OCI-LY1 (cell line): ENCODE measurements around the gene TNRC6A.

ENCODE experiments used
- H2AFZ ChIP-seq: fragments of 200-600 bp; sonication (generic), shearing (Covaris generic); 2 replicates; pipeline ENCODE4 v1.6.0; 2014; ENCODE audit warnings: antibody characterized with exemption, mild to moderate bottlenecking, low read length
- H3F3A ChIP-seq: fragments of 200-600 bp; sonication (generic), shearing (Covaris generic); 2 replicates; pipeline ENCODE4 v1.6.0; 2014; ENCODE audit warnings: mild to moderate bottlenecking, antibody characterized with exemption, low read length, moderate library complexity; ENCODE audit not compliant: insufficient read depth
- H3K27ac ChIP-seq: fragments of 200-600 bp; sonication (generic); 2 replicates; pipeline ENCODE4 v1.5.1; 2014; ENCODE audit warnings: low read length, mixed run types, mild to moderate bottlenecking, low read depth; ENCODE audit not compliant: poor library complexity, severe bottlenecking
- H3K27me3 ChIP-seq: fragments of 200-600 bp; sonication (generic); 2 replicates; pipeline ENCODE4 v1.6.0; 2014; ENCODE audit warnings: antibody characterized with exemption, mild to moderate bottlenecking, low read length, moderate library complexity; ENCODE audit not compliant: insufficient read depth
- H3K36me3 ChIP-seq: fragments of 200-600 bp; sonication (generic); 2 replicates; pipeline ENCODE4 v1.6.1; 2014; ENCODE audit warnings: mild to moderate bottlenecking, antibody characterized with exemption, low read length, moderate library complexity, mixed read lengths; ENCODE audit not compliant: insufficient read depth
- H3K4me1 ChIP-seq: fragments of 200-600 bp; sonication (generic); 2 replicates; pipeline ENCODE4 v1.5.1; 2014; ENCODE audit warnings: mild to moderate bottlenecking, low read length, moderate library complexity; ENCODE audit not compliant: insufficient read depth, severe bottlenecking
- H3K4me2 ChIP-seq: fragments of 200-600 bp; sonication (generic), shearing (Covaris generic); 2 replicates; pipeline ENCODE4 v1.6.1; 2014; ENCODE audit warnings: low read length
- H3K4me3 ChIP-seq: fragments of 200-600 bp; sonication (generic); 2 replicates; pipeline ENCODE4 v1.5.1; 2014; ENCODE audit warnings: low read length, low read depth, mild to moderate bottlenecking, mixed read lengths; ENCODE audit not compliant: poor library complexity, severe bottlenecking
- H3K79me2 ChIP-seq: fragments of 200-600 bp; shearing (Covaris generic); 2 replicates; pipeline ENCODE4 v1.6.1; 2016; ENCODE audit warnings: mixed run types, low read length, mixed read lengths; ENCODE audit not compliant: insufficient read depth
- H3K9ac ChIP-seq: fragments of 200-600 bp; sonication (generic), shearing (Covaris generic); 2 replicates; pipeline ENCODE4 v1.6.1; 2014; ENCODE audit warnings: mild to moderate bottlenecking, low read length, mixed read lengths
- H3K9me2 ChIP-seq: fragments of 200-600 bp; sonication (generic), shearing (Covaris generic); 2 replicates; pipeline ENCODE4 v1.6.1; 2014; ENCODE audit warnings: low read depth, mild to moderate bottlenecking, low read length, mixed read lengths
- H3K9me3 ChIP-seq: fragments of 200-600 bp; shearing (Covaris generic); 2 replicates; pipeline ENCODE4 v1.6.1; 2014; ENCODE audit warnings: low read length, mixed read lengths
- H4K20me1 ChIP-seq: fragments of 200-600 bp; sonication (generic), shearing (Covaris generic); 2 replicates; pipeline ENCODE4 v1.6.0; 2016; ENCODE audit warnings: mild to moderate bottlenecking, low read length; ENCODE audit not compliant: insufficient read depth
- CTCF ChIP-seq: fragments of 200-600 bp; sonication (generic), shearing (Covaris generic); IDR thresholded peaks from 2 replicates; pipeline ENCODE4 v1.5.1; 2017; ENCODE audit warnings: mild to moderate bottlenecking, antibody characterized with exemption, low read length, moderate library complexity, mixed read lengths
- EZH2 ChIP-seq: fragments of 200-600 bp; sonication (generic), shearing (Covaris generic); IDR thresholded peaks from 2 replicates; pipeline ENCODE4 v1.8.0; 2017; ENCODE audit warnings: borderline replicate concordance, mixed run types, mild to moderate bottlenecking, antibody characterized with exemption, low read length, moderate library complexity, mixed read lengths

Gene TNRC6A

GRCh38 chr16:24789881-24790280, 60.4 kb downstream of the TNRC6A start:
- no peaks in the 10 kb centered on the region for H3K27me3 ChIP-seq
- H3K79me2 ChIP-seq, result no peaks in the 10 kb centered on the region
- H3K9ac ChIP-seq, result no peak overlapping the region
- H2AFZ ChIP-seq, result no peak overlapping the region
- no peaks in the 10 kb centered on the region for H3K9me2 ChIP-seq
- H3K4me3 ChIP-seq, result no peak overlapping the region
- H4K20me1 ChIP-seq, result no peaks in the 10 kb centered on the region
- H3F3A ChIP-seq, result no peaks in the 10 kb centered on the region
- no peaks in the 10 kb centered on the region for H3K9me3 ChIP-seq
- no peaks in the 10 kb centered on the region for H3K4me1 ChIP-seq
- peaks cover 76% of the 10 kb centered on the region for H3K36me3 ChIP-seq
- H3K4me2 ChIP-seq, result no peak overlapping the region
- no peak for TF ChIP-seq EZH2
- no peak for TF ChIP-seq CTCF
- H3K27ac ChIP-seq, result no peak overlapping the region

GRCh38 chr16:24800586-24800985, 71.1 kb downstream of the TNRC6A start:
- no peak overlapping the region for H3K9ac ChIP-seq
- H3K9me3 ChIP-seq, result no peaks in the 10 kb centered on the region
- TF ChIP-seq CTCF (peak; percentile 40), EZH2 (no peak)
- H4K20me1 ChIP-seq, result no peaks in the 10 kb centered on the region
- H3K36me3 ChIP-seq, result peaks cover 95% of the 10 kb centered on the region
- no peaks in the 10 kb centered on the region for H3K79me2 ChIP-seq
- H3K27me3 ChIP-seq, result no peaks in the 10 kb centered on the region
- H3K4me2 ChIP-seq, result no peak overlapping the region
- no peaks in the 10 kb centered on the region for H3K9me2 ChIP-seq
- H2AFZ ChIP-seq, result no peak overlapping the region
- H3K4me1 ChIP-seq, result no peaks in the 10 kb centered on the region
- H3K27ac ChIP-seq, result no peak overlapping the region
- no peaks in the 10 kb centered on the region for H3F3A ChIP-seq
- H3K4me3 ChIP-seq, result no peak overlapping the region

- Histone ChIP-seq H3K79me2 (no peaks in the 10 kb centered on the region), H3K4me3 (no peak overlapping the region), H4K20me1 (no peaks in the 10 kb centered on the region), H3K4me2 (no peak overlapping the region), H3F3A (no peaks in the 10 kb centered on the region), H3K9ac (no peak overlapping the region), H2AFZ (no peak overlapping the region), H3K27ac (no peak overlapping the region), H3K36me3 (peaks cover 95% of the 10 kb centered on the region), H3K9me2 (no peaks in the 10 kb centered on the region), H3K27me3 (no peaks in the 10 kb centered on the region), H3K4me1 (no peaks in the 10 kb centered on the region), H3K9me3 (no peaks in the 10 kb centered on the region)
- TF ChIP-seq CTCF, result no peak
- TF ChIP-seq EZH2, result no peak
Observed at GRCh38 chr16:24801761-24802302, 72.4 kb downstream of the TNRC6A start.
